CD4-positive, alpha-beta T cell (primary cell): ENCODE results near the gene CLSTN2. TPM values are rescaled to one million over a fixed set of nuclear protein-coding genes. Genes with fewer than 3 reads are reported as not detected.

Source experiments
- ATAC-seq: fragments of 200-7000 bp; cut with Tn5 transposase; one replicate; pipeline ENCODE4 v1.10.0; 2022; ENCODE audit warnings: mild to moderate bottlenecking; ENCODE audit not compliant: poor library complexity
- CTCF ChIA-PET: fragments of 350-600 bp; sonication (Branson Sonifier 250); formaldehyde crosslinking; loops from one replicate; lab custom pipeline; 2021; ENCODE audit warnings: antibody characterized with exemption, inconsistent platforms; lab: Charles Lee
- POLR2A ChIA-PET: fragments of 350-600 bp; sonication (Branson Sonifier 250); formaldehyde crosslinking; loops from one replicate; lab custom pipeline; 2021; ENCODE audit warnings: antibody characterized with exemption, inconsistent platforms; lab: Charles Lee
- DNase-seq, 14 experiments: peaks; one replicate each; pipeline ENCODE4 v3.0.0-alpha.2; 2013 to 2020; ENCODE audit warnings: mixed read lengths in 2 of 14
- H3K27ac ChIP-seq, 2 donors: one replicate each; pipeline versions ENCODE4 v1.5.1 to v1.7.0; 2013; ENCODE audit warnings: low read length in 2 of 2, low read depth in 1 of 2, mild to moderate bottlenecking in 1 of 2
- H3K27me3 ChIP-seq, 2 experiments: 1 replicate in 1 of 2; 2 replicates in 1 of 2; pipeline versions ENCODE4 v1.6.1 to v1.7.0; 2013; ENCODE audit warnings: low read length in 2 of 2, control low read depth in 1 of 2, mild to moderate bottlenecking in 1 of 2, moderate library complexity in 1 of 2; ENCODE audit not compliant: insufficient read depth in 2 of 2, control insufficient read depth in 1 of 2
- H3K36me3 ChIP-seq: one replicate; pipeline ENCODE4 v1.6.1; 2013; ENCODE audit warnings: low read length, control low read depth; ENCODE audit not compliant: insufficient read depth
- H3K4me1 ChIP-seq: one replicate; pipeline ENCODE4 v1.6.1; 2013; ENCODE audit warnings: low read length, control low read depth; ENCODE audit not compliant: insufficient read depth
- H3K4me3 ChIP-seq: one replicate; pipeline ENCODE4 v1.5.1; 2013; ENCODE audit warnings: mild to moderate bottlenecking, low read length, moderate library complexity
- H3K9me3 ChIP-seq, 2 experiments: 1 replicate in 1 of 2; 2 replicates in 1 of 2; pipeline versions ENCODE4 v1.6.1 to v1.7.0; 2013; ENCODE audit warnings: low read length in 2 of 2, mild to moderate bottlenecking in 2 of 2, control low read depth in 1 of 2, moderate library complexity in 1 of 2; ENCODE audit not compliant: control insufficient read depth in 1 of 2, insufficient read depth in 1 of 2
- H3K27ac Mint-ChIP-seq: one replicate; pipeline ENCODE4 v1.8.0; 2020; ENCODE audit warnings: mixed read lengths
- H3K27me3 Mint-ChIP-seq: one replicate; pipeline ENCODE4 v1.8.0; 2021; ENCODE audit warnings: mixed read lengths
- H3K36me3 Mint-ChIP-seq: one replicate; pipeline ENCODE4 v1.8.0; 2021; ENCODE audit warnings: low read depth, mixed read lengths
- H3K4me1 Mint-ChIP-seq: one replicate; pipeline ENCODE4 v1.8.0; 2021; ENCODE audit warnings: low read depth, mixed read lengths
- H3K4me3 Mint-ChIP-seq: one replicate; pipeline ENCODE4 v1.8.0; 2020; ENCODE audit warnings: mild to moderate bottlenecking, mixed read lengths
- H3K9me3 Mint-ChIP-seq: one replicate; pipeline ENCODE4 v1.8.0; 2020; ENCODE audit warnings: mixed read lengths
- CTCF ChIP-seq: fragments of 200-600 bp; IDR thresholded peaks from one replicate; pipeline ENCODE4 v1.8.0; 2022; ENCODE audit warnings: antibody characterized with exemption, mild to moderate bottlenecking
- intact Hi-C, 2 experiments: fragments of 100-400 bp; cut with DNase I in 1 of 2; cut with micrococcal nuclease in 1 of 2; formaldehyde crosslinking; loops; one replicate each; pipeline versions ENCODE4 v1.15.1 to v1.9.0; 2023 to 2025; cut with DNase I, micrococcal nuclease
- total RNA-seq, 174 experiments: library from RNA in 2 of 174; stranded (reverse) in 2 of 174; gene quantifications; one replicate each; pipeline ENCODE4 v1.2.3 and lab custom pipeline; 2021 to 2026

CLSTN2 gene
- total RNA-seq, 2 experiments from 2014 or later, result not detected

DNA sequence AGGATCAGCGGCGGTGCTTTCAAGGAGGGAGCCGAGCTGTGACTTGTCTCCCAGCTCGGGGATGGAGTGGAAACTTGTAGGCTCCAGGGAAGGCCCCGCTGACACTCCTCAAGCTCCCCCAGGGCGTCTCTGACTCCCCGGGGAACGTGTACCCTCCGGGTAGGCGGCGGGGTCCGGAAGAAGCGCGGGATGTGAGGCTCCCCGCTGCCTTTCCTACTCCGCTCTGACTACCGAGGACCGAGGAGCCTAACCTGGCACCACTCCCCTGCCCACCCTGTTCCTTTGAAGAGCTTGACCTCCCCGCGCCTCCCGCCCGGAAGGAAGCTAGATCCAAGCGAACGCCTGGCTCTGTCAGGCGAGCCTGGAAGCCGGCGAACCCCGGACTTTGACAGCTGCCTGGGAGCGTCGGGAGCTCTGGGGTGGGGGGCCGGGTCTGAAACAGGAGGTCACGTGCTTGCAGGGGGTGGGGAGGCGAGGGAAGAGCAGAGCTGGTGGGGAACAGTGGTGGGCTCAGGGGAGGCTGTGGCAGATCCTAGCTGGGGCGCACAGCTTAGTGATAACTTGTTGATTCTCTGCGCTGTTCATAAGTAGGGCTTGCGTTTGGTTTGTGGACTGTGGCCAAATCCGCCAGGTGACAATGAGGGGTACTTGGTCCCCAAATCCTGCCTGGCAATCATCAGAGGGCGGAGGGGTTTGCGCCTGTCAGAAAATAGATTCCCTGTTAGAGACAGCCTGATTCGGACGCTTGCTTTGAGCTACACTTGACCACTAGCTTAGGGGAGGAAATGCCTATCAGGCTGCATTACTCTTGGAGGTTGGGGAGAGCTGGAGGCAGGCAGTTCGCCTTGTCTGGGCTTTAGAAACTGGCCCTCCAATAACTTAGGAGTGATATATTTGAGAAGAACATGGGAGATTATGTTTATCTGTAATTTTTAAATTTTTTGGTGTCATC is 1.2 kb downstream of the CLSTN2 start:
- H3K27me3 Mint-ChIP-seq, result peaks cover 81% of the 10 kb centered on the region

GRCh38 chr3:139937674-139938279 is 2.8 kb downstream of the CLSTN2 start:
- DNase-seq (no peak), ATAC-seq (no peak)
- Histone ChIP-seq H3K4me3 (no peak overlapping the region), H3K36me3 (no peaks in the 10 kb centered on the region), H3K27me3 (peaks cover 31 to 45% of the 10 kb centered on the region in 2 experiments), H3K9me3 (peaks cover 0 to 19% of the 10 kb centered on the region in 2 experiments), H3K27ac (no peak overlapping the region), H3K4me1 (peaks cover 4% of the 10 kb centered on the region)
- H3K4me1 Mint-ChIP-seq, result peaks cover 4% of the 10 kb centered on the region
- ChIA-PET CTCF (no interaction called here), POLR2A (no interaction called here)
- intact Hi-C loops, result no loop called here
- H3K27me3 Mint-ChIP-seq, result peaks cover 82% of the 10 kb centered on the region
- H3K27ac Mint-ChIP-seq, result no peak overlapping the region
- H3K4me3 Mint-ChIP-seq, result no peak overlapping the region
- TF ChIP-seq CTCF, result no peak
- no peaks in the 10 kb centered on the region for H3K36me3 Mint-ChIP-seq
- no peaks in the 10 kb centered on the region for H3K9me3 Mint-ChIP-seq

More for the DNA sequence above, 1.2 kb downstream of the CLSTN2 start:
- no peak overlapping the region for H3K27ac ChIP-seq
- ChIA-PET CTCF (no interaction called here), POLR2A (no interaction called here)
- Mint-ChIP-seq H3K9me3 (no peaks in the 10 kb centered on the region), H3K4me1 (peaks cover 4% of the 10 kb centered on the region), H3K36me3 (no peaks in the 10 kb centered on the region), H3K27ac (no peak overlapping the region), H3K4me3 (no peak overlapping the region)
- peaks cover 4% of the 10 kb centered on the region for H3K4me1 ChIP-seq
- intact Hi-C loops, result no loop called here
- peaks cover 33 to 45% of the 10 kb centered on the region in 2 experiments for H3K27me3 ChIP-seq
- H3K4me3 ChIP-seq, result no peak overlapping the region
- no peaks in the 10 kb centered on the region for H3K36me3 ChIP-seq
- no peak for TF ChIP-seq CTCF
- no peak for ATAC-seq
- no peak for DNase-seq
- H3K9me3 ChIP-seq, result peaks cover 0 to 19% of the 10 kb centered on the region in 2 experiments

- ATAC-seq, result no peak
- no peak for DNase-seq
- peaks cover 68% of the 10 kb centered on the region for H3K27me3 Mint-ChIP-seq
- H3K27ac ChIP-seq, result no peak overlapping the region
- intact Hi-C loops, result no loop called here
- no peaks in the 10 kb centered on the region for H3K9me3 Mint-ChIP-seq
- ChIA-PET POLR2A (no interaction called here), CTCF (no interaction called here)
- no peaks in the 10 kb centered on the region for H3K36me3 ChIP-seq
- peaks cover 17 to 35% of the 10 kb centered on the region in 2 experiments for H3K27me3 ChIP-seq
- no peaks in the 10 kb centered on the region for H3K36me3 Mint-ChIP-seq
- H3K4me1 ChIP-seq, result peaks cover 4% of the 10 kb centered on the region
- no peak overlapping the region for H3K27ac Mint-ChIP-seq
- H3K4me1 Mint-ChIP-seq, result peaks cover 4% of the 10 kb centered on the region
- no peak overlapping the region for H3K4me3 Mint-ChIP-seq
- no peak overlapping the region for H3K4me3 ChIP-seq
- TF ChIP-seq CTCF, result no peak
- H3K9me3 ChIP-seq, result peaks cover 0 to 14% of the 10 kb centered on the region in 2 experiments
Measured at GRCh38 chr3:139939681-139940190, 4.8 kb downstream of the CLSTN2 start.
